Measurements from ENCODE around the gene KRT17.
"Not testable (repeated sequence)": the region's sequence is repeated elsewhere in the genome, so short reads cannot be mapped to it uniquely, and the experiment has no call there.

The KRT17 gene

DNA sequence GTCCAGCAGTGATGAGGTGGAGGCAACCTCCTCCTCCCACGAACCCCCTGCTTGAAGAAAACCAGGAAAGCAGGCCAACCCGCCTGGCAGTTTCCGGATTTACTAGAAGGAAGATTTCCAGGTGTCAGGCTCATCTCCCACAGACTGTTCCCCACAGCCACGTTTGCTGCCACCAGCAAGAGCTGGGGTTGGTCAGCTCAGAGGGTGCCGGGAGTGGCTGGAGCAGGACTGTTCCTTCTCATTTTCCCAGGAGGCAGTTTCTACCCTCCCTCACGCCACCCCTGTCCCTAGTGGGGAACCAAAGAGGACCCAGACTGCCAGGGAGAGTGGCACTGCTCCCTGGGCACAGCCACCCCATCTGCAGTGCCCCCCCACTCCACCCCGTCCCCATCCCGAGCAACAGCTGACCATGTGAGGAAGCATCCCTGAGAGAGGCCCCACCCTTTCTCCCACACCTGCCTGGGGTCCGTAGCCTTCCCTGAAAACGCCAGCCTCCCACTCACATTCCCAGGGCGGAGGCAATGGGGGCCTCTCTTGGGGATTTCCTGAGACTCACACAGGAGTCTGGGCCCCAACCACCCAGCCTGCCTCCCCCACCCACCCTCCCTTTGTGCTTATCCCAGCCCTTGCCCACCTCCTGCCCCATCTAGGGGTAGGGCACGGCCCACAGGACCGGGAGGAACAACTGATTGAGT, 5.9 kb downstream of the KRT17 start:
- H3K4me3 ChIP-seq (ENCODE audit: control insufficient read depth, low read depth, low read length), result no peak overlapping the region
- TF ChIP-seq CTCF (IDR thresholded peaks at IDR 0.05; ENCODE audit: control insufficient read depth, insufficient read depth, low read depth, low read length, missing control alignments), result no peak
- DNase-seq (ENCODE audit: low read depth), result no peak

GRCh38 chr17:41617698-41618097, 6.7 kb downstream of the KRT17 start:
- H3K4me3 ChIP-seq (ENCODE audit: control insufficient read depth, low read depth, low read length), result no peak overlapping the region
- no peak for TF ChIP-seq CTCF (IDR thresholded peaks at IDR 0.05; ENCODE audit: control insufficient read depth, insufficient read depth, low read depth, low read length, missing control alignments)
- no peak for DNase-seq (ENCODE audit: low read depth)

DNA sequence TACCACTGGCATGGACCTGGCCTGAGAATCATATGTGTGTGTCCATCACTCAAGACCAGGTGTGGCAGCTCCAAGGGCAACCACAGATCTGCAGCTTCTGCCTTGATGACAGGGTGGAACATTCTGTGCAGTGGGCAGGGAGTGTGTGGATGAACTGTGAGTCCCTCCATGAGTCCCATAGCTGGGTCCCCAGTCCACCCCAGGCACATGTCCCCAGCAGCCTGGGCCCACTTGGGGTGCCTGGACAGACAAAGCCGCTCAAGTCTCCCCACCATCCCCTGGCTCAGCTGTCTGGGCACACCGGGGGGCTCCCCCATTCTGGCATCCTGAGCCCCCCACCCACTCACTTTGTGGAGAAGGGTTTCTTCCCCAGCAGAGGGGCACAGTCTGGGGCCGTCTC, 7.2 kb downstream of the KRT17 start:
- no peak for TF ChIP-seq CTCF (IDR thresholded peaks at IDR 0.05; ENCODE audit: control insufficient read depth, insufficient read depth, low read depth, low read length, missing control alignments)
- no peak overlapping the region for H3K4me3 ChIP-seq (ENCODE audit: control insufficient read depth, low read depth, low read length)
- no peak for DNase-seq (ENCODE audit: low read depth)

DNA sequence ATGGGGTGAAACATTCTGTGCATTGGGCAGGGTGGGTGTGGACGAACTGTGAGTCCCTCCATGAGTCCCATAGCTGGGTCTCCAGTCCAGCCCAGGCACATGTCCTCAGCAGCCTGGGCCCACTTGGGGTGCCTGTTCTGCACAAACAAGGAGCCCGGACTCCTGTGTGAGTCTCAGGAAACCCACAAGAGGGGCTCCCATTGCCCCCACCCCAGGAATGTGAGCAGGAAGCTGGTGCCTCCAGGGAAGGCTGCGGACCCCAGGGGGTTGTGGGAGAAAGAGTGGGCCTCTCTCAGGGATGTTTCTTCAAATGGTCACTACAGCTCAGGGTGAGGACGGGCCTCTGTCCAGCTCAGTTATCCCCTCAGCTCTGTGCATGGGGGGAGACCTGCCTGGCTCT, 7.9 kb downstream of the KRT17 start:
- DNase-seq (ENCODE audit: low read depth); H3K4me3 ChIP-seq (ENCODE audit: control insufficient read depth, low read depth, low read length): not testable (repeated sequence)

- DNase-seq (ENCODE audit: low read depth), result no peak
Observed at GRCh38 chr17:41615454-41615853, 8.9 kb downstream of the KRT17 start.

DNA sequence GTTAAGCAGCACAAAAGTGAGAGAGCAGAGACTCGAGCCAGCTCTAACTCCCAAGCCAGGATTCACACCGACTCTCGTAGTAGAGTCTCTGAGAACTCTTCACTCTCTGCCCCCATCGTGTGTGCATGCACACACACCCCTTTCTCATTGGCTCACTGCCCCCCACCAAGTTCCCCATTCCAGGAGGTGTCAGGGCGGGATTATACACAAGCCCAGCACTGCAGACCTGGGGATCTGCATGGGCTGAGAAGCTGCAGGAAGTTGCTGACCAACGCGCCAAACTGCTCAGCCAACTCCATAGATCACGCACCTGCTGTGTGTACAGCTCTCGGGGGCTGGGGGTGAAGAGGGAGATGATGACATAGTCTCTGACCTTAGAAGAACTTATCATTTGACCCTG, 9.6 kb downstream of the KRT17 start:
- not testable (repeated sequence) for H3K4me3 ChIP-seq (ENCODE audit: control insufficient read depth, low read depth, low read length); DNase-seq (ENCODE audit: low read depth)

More at GRCh38 chr17:41615454-41615853, 8.9 kb downstream of the KRT17 start:
- H3K4me3 ChIP-seq (ENCODE audit: control insufficient read depth, low read depth, low read length), result no peak overlapping the region
- no peak for TF ChIP-seq CTCF (IDR thresholded peaks at IDR 0.05; ENCODE audit: control insufficient read depth, insufficient read depth, low read depth, low read length, missing control alignments)

GRCh38 chr17:41614098-41614497, 10.3 kb downstream of the KRT17 start:
- no peak for TF ChIP-seq CTCF (IDR thresholded peaks at IDR 0.05; ENCODE audit: control insufficient read depth, insufficient read depth, low read depth, low read length, missing control alignments)
- no peak for DNase-seq (ENCODE audit: low read depth)
- H3K4me3 ChIP-seq (ENCODE audit: control insufficient read depth, low read depth, low read length), result no peak overlapping the region
